Renal cortex interstitium (tissue), 11 donors: ENCODE data around the gene PPM1H. TPM values are rescaled to one million over a fixed set of nuclear protein-coding genes. Genes with fewer than 3 reads are reported as not detected.
"Not testable (repeated sequence)": the region's sequence is repeated elsewhere in the genome, so short reads cannot be mapped to it uniquely, and the experiment has no call there.

ENCODE experiments used
- DNase-seq, 11 donors: peaks; one replicate each; pipeline ENCODE4 v3.0.0-alpha.2; 2013; ENCODE audit warnings: low read depth in 9 of 11, low spot score in 4 of 11; ENCODE audit errors: extremely low read depth in 1 of 11
- polyA plus RNA-seq, 3 donors: library from polyadenylated mRNA; unstranded; fragments of 120-200 nt; gene quantifications; one replicate each; pipeline ENCODE4 v1.2.1, GENCODE V29; 2013; ENCODE audit not compliant: insufficient read length in 3 of 3

The PPM1H gene
- polyA plus RNA-seq, 3 donors: 26.9 to 30.2 (median 27.1) TPM

GRCh38 chr12:62827042-62827441 lies 107.9 kb downstream of the PPM1H start:
- DNase-seq: no peak

GRCh38 chr12:62817556-62818271 lies 117.2 kb downstream of the PPM1H start:
- DNase-seq: peak in 5 of 11 donors; percentile 29 to 46 (median 36)

- DNase-seq: no peak
Measured at GRCh38 chr12:62814243-62814642, 120.7 kb downstream of the PPM1H start.

GRCh38 chr12:62813031-62813829 lies 121.7 kb downstream of the PPM1H start:
- DNase-seq: peak in 8 of 11 donors; percentile 38 to 60 (median 44)

- not testable (repeated sequence) for DNase-seq
Measured at GRCh38 chr12:62811481-62811880, 123.5 kb downstream of the PPM1H start.

GRCh38 chr12:62808166-62808879 lies 126.6 kb downstream of the PPM1H start:
- DNase-seq: no peak

GRCh38 chr12:62806893-62807292 lies 128.1 kb downstream of the PPM1H start:
- DNase-seq: no peak

- DNase-seq: no peak
Measured at GRCh38 chr12:62806244-62806836, 128.6 kb downstream of the PPM1H start.

GRCh38 chr12:62805517-62805916 lies 129.4 kb downstream of the PPM1H start:
- DNase-seq: no peak

GRCh38 chr12:62803756-62804155 lies 131.2 kb downstream of the PPM1H start:
- DNase-seq: no peak

GRCh38 chr12:62802984-62803383 lies 132.0 kb downstream of the PPM1H start:
- DNase-seq: peak in 1 of 11 donors; percentile 19

- no peak for DNase-seq
Measured at GRCh38 chr12:62802321-62802720, 132.6 kb downstream of the PPM1H start.

- no peak for DNase-seq
Measured at GRCh38 chr12:62801796-62802195, 133.2 kb downstream of the PPM1H start.

- DNase-seq: no peak
Measured at GRCh38 chr12:62800707-62801400, 134.1 kb downstream of the PPM1H start.

GRCh38 chr12:62799766-62800406 lies 135.1 kb downstream of the PPM1H start:
- no peak for DNase-seq

GRCh38 chr12:62799126-62799736 lies 135.7 kb downstream of the PPM1H start:
- DNase-seq: peak in 10 of 11 donors; percentile 52 to 83 (median 72)

- DNase-seq: no peak
Measured at GRCh38 chr12:62794218-62794583, 140.7 kb downstream of the PPM1H start.
